CD4-positive, alpha-beta T cell treated with Interleukin-21 for 1 hour (primary cell): ENCODE measurements around the gene BRD1.

Experiments used
- DNase-seq: peaks from one replicate; pipeline ENCODE4 v3.0.0-alpha.2; 2020

The BRD1 gene

DNA sequence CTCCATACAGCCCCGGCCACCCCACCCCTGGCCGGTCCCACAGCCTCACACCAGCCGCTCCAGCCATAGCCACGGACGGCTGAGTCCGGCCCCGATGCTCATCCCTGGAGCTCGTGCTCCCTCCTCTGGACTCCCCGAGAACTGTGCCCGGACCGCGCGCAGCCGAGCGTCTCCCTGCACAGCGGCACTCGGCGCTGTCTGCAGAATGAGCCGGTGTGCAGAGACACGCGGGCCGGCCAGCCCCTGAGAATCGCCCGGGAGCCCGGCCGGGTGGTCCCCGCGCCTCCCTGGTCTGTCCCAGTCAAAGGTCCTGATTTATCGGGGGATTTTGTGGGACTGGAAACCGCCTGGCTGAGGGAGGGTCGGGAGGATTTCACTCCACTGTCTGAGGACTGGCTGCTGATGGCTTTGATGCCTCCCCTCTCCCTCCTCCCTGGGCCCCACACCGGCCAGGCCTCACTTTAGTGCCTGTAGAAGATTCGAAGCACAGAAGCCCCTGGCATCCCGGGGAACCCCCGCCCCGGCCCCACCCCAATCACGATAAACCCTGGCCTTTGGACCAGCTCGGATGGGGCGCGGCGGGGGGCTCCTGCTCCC, 102.7 kb downstream of the BRD1 start:
- DNase-seq = peak; percentile 66

DNA sequence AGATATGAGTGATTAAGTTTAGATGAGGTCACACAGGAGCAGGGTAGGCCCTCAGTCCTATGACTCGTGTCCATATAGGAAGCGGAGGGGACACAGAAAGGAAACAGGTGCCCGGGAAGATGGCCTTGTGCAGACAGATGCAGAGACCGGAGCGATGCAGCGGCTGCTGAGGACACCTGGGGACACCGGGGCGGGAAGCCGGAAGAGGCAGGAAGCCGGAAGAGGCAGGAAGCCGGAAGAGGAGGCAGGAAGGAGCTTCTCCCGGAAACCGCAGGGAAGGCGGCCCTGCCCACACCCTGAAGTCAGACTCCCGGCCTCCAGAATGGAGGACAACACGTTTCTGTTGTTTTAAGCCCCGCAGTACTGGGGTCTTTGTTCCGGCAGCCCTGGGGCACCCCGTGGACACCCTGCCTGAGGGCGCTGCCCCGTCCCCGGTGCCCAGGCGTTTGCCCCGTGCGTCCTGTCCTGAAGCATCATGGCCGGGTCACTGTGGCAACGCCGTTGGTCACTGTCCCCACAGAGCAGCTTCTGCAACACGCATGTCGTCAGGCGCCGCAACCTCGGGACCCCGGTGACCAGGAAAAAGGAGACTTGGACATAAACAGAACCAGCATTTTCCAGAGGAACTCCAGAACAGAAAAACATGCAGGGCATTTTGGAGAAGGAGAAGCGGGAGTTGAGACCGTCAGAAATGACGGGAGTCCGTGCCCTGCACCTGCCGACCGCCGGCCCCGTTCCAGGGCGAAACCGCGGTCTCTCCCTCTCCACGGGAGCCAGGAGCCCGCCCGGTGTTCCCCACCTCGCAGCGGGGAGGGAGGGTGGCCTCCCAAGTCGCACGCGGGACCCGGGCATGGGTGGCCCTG, 103.4 kb downstream of the BRD1 start:
- DNase-seq = peak; percentile 38

DNA sequence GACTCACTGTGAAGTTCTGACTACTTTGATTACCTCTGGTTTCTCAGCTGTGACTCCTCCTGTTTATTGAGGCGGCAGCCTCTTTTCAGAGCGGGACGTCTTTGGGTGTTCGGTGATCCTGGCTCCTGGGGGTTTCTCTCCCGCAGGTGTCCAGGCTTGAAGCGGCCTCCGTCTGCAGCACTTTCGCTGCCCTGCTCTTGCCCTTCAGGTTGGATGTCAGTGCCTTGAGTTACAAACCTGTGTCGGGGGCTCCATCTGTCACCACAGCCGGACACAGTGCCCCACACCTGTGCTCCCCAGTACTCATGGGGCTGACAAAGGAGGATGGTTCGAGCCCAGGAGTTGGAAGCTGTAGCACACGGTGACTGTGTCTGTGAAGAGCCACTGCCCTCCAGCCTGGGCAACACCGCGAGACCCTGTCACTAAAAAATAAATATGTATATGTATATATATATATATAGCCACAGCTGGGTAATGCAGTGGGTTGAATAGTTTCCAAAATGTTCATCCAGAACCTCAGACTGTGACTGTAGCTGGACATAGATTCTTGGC, 104.1 kb downstream of the BRD1 start:
- DNase-seq = no peak
